ENCODE measurements around the gene DNAH3.
"Not testable (repeated sequence)": the region's sequence is repeated elsewhere in the genome, so short reads cannot be mapped to it uniquely, and the experiment has no call there.

DNA sequence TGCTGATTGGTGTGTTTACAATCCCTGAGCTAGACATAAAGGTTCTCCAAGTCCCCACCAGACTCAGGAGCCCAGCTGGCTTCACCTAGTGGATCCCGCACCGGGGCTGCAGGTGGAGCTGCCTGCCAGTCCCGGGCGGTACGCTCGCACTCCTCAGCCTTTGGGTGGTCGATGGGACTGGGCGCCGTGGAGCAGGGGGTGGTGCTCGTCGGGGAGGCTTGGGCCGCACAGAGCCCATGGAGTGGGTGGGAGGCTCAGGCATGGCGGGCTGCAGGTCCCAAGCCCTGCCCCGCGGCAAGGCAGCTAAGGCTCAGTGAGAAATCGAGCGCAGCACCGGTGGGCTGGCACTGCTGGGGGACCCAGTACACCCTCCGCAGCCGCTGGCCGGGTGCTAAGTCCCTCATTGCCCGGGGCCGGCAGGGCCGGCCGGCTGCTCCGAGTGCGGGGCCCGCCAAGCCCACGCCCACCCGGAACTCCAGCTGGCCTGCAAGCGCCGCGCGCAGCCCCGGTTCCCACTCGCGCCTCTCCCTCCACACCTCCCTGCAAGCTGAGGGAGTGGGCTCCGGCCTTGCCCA, 161.1 kb downstream of the DNAH3 start:
- TF ChIP-seq POLR2A, POLR2AphosphoS5 (IDR thresholded peaks at IDR 0.05; ENCODE audit: low read depth, low read length): not testable (repeated sequence)
